ENCODE data around the gene CEBPA.

CEBPA gene

DNA sequence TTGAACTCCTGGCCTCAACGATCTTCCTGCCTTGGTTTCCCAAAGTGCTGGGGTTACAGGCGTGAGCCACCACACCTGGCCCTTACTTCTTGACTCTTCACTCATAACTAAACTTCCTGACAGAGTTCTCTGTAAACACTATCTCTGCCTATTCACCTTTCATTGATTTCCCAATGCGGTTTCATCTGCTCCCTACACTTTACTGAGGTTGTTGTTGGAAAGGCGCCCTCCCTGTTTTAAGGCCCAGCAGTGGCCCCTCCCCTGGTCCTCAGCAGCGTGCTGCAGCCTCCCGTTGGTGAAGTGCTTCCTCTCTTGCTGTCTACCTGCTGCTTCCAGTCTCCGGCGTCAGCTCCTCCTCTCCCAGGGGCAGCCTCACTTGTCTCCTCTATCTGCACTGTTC is 26.7 kb upstream of the CEBPA start:
- H3K79me2 ChIP-seq (ENCODE audit: insufficient read depth, low read length) = no peaks in the 10 kb centered on the region
- H3K36me3 ChIP-seq (ENCODE audit: low read length) = no peaks in the 10 kb centered on the region
- H3K9ac ChIP-seq (ENCODE audit: low read length) = no peak overlapping the region
- no peak overlapping the region for H3K4me2 ChIP-seq (ENCODE audit: low read depth, low read length, poor library complexity, severe bottlenecking)
- H2AFZ ChIP-seq (ENCODE audit: low read depth, low read length, severe bottlenecking) = no peak overlapping the region
- H4K20me1 ChIP-seq (ENCODE audit: low read depth, low read length) = no peaks in the 10 kb centered on the region
- no peak overlapping the region for H3K4me3 ChIP-seq (ENCODE audit: insufficient read depth, low read length, poor library complexity, severe bottlenecking)
- H3K27me3 ChIP-seq (ENCODE audit: low read length) = no peaks in the 10 kb centered on the region
- no peaks in the 10 kb centered on the region for H3K9me3 ChIP-seq (ENCODE audit: insufficient read depth, low read length)
- H3K27ac ChIP-seq (ENCODE audit: low read depth, low read length) = no peak overlapping the region
- TF ChIP-seq EZH2phosphoT487 (conservative IDR thresholded peaks at IDR 0.05; ENCODE audit: low read length) = no peak
- TF ChIP-seq, protein P1, sequence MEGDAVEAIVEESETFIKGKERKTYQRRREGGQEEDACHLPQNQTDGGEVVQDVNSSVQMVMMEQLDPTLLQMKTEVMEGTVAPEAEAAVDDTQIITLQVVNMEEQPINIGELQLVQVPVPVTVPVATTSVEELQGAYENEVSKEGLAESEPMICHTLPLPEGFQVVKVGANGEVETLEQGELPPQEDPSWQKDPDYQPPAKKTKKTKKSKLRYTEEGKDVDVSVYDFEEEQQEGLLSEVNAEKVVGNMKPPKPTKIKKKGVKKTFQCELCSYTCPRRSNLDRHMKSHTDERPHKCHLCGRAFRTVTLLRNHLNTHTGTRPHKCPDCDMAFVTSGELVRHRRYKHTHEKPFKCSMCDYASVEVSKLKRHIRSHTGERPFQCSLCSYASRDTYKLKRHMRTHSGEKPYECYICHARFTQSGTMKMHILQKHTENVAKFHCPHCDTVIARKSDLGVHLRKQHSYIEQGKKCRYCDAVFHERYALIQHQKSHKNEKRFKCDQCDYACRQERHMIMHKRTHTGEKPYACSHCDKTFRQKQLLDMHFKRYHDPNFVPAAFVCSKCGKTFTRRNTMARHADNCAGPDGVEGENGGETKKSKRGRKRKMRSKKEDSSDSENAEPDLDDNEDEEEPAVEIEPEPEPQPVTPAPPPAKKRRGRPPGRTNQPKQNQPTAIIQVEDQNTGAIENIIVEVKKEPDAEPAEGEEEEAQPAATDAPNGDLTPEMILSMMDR (IDR thresholded peaks at IDR 0.05; ENCODE audit: insufficient read depth, low read length, poor library complexity, severe bottlenecking) = no peak
- H3F3A ChIP-seq (ENCODE audit: insufficient read depth) = no peaks in the 10 kb centered on the region
- H3K9me2 ChIP-seq (replicated peaks; ENCODE audit: insufficient read depth, low read length) = no peaks in the 10 kb centered on the region

DNA sequence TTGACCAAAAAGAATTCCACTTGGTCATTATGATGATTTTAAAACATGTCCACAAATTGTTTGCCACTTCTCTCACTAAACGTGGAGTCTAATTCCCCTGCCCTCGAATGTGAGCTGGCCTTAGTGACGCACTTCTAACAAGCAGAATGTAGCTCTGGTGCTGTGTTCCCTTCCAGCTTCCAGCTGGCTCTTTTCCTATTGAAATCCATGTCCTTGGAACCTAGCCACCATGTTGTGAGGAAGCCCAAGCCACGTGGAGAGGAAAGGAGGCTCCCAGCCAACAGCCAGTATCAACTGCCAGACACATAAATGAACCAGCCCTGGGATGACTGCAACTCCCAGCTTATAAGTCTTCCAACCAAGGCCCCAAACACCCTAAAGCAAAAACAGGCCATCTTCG is 23.6 kb upstream of the CEBPA start:
- no peak for TF ChIP-seq EZH2phosphoT487 (conservative IDR thresholded peaks at IDR 0.05; ENCODE audit: low read length)
- TF ChIP-seq, protein P1 (IDR thresholded peaks at IDR 0.05; ENCODE audit: insufficient read depth, low read length, poor library complexity, severe bottlenecking) = no peak
- no peaks in the 10 kb centered on the region for H3K79me2 ChIP-seq (ENCODE audit: insufficient read depth, low read length)
- no peaks in the 10 kb centered on the region for H3K36me3 ChIP-seq (ENCODE audit: low read length)
- no peak overlapping the region for H3K4me3 ChIP-seq (ENCODE audit: insufficient read depth, low read length, poor library complexity, severe bottlenecking)
- H3K9ac ChIP-seq (ENCODE audit: low read length) = no peak overlapping the region
- no peak overlapping the region for H3K27ac ChIP-seq (ENCODE audit: low read depth, low read length)
- no peak overlapping the region for H2AFZ ChIP-seq (ENCODE audit: low read depth, low read length, severe bottlenecking)
- no peaks in the 10 kb centered on the region for H3K27me3 ChIP-seq (ENCODE audit: low read length)
- no peaks in the 10 kb centered on the region for H3F3A ChIP-seq (ENCODE audit: insufficient read depth)
- H3K9me2 ChIP-seq (replicated peaks; ENCODE audit: insufficient read depth, low read length) = no peaks in the 10 kb centered on the region
- no peak overlapping the region for H3K4me2 ChIP-seq (ENCODE audit: low read depth, low read length, poor library complexity, severe bottlenecking)
- no peaks in the 10 kb centered on the region for H3K9me3 ChIP-seq (ENCODE audit: insufficient read depth, low read length)
- no peaks in the 10 kb centered on the region for H4K20me1 ChIP-seq (ENCODE audit: low read depth, low read length)

DNA sequence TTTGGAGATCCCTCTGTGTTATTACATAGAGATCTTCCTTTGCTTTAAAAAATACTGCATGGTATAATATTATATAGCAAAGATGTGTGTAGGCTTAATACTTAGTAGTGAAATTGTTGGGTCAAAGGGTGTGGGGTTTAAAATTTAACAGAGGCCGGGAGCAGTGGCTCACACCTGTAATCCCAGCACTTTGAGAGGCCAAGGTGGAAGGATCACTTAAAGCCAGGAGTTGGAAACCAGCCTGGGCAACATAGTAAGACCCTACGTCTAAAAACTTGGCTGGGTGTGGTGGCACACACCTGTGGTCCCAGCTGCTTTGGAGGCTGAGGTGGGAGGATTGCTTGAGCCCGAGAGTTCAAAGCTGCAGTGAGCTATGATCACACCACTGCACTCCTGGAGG is 22.3 kb upstream of the CEBPA start:
- no peak overlapping the region for H3K4me3 ChIP-seq (ENCODE audit: insufficient read depth, low read length, poor library complexity, severe bottlenecking)
- H3K9ac ChIP-seq (ENCODE audit: low read length) = no peak overlapping the region
- H3K36me3 ChIP-seq (ENCODE audit: low read length) = no peaks in the 10 kb centered on the region
- no peaks in the 10 kb centered on the region for H3K27me3 ChIP-seq (ENCODE audit: low read length)
- no peak overlapping the region for H3K27ac ChIP-seq (ENCODE audit: low read depth, low read length)
- no peak overlapping the region for H2AFZ ChIP-seq (ENCODE audit: low read depth, low read length, severe bottlenecking)
- H3K4me2 ChIP-seq (ENCODE audit: low read depth, low read length, poor library complexity, severe bottlenecking) = no peak overlapping the region
- TF ChIP-seq EZH2phosphoT487 (conservative IDR thresholded peaks at IDR 0.05; ENCODE audit: low read length) = no peak
- TF ChIP-seq, protein P1 (IDR thresholded peaks at IDR 0.05; ENCODE audit: insufficient read depth, low read length, poor library complexity, severe bottlenecking) = no peak
- no peaks in the 10 kb centered on the region for H3K79me2 ChIP-seq (ENCODE audit: insufficient read depth, low read length)
- H3F3A ChIP-seq (ENCODE audit: insufficient read depth) = no peaks in the 10 kb centered on the region
- H4K20me1 ChIP-seq (ENCODE audit: low read depth, low read length) = no peaks in the 10 kb centered on the region
- no peaks in the 10 kb centered on the region for H3K9me3 ChIP-seq (ENCODE audit: insufficient read depth, low read length)
- H3K9me2 ChIP-seq (replicated peaks; ENCODE audit: insufficient read depth, low read length) = no peaks in the 10 kb centered on the region

All from SU-DHL-6 (cell line).